PC-3 (cell line): ENCODE data around the gene PARD6A. TPM values are rescaled to one million over a fixed set of nuclear protein-coding genes. Genes with fewer than 3 reads are reported as not detected.

Experiments used
- ATAC-seq: fragments of 200-7000 bp; cut with Tn5 transposase; 2 replicates; pipeline ENCODE4 v1.9.1; 2020; ENCODE audit warnings: mild to moderate bottlenecking, moderate library complexity
- BruUV-seq: library from RNA; stranded (reverse); fragments of 400-500 nt; replicated peaks from 2 replicates; lab custom pipeline; 2021; lab: Mats Ljungman, UMichigan
- CTCF ChIA-PET: fragments of 300-600 bp; sonication (Branson Sonifier 250); formaldehyde crosslinking; loops from one replicate; lab custom pipeline; 2022; ENCODE audit warnings: antibody characterized with exemption; lab: Charles Lee
- POLR2A ChIA-PET: fragments of 300-600 bp; sonication (Branson Sonifier 250); formaldehyde crosslinking; loops from one replicate; lab custom pipeline; 2022; ENCODE audit warnings: antibody characterized with exemption; ENCODE audit not compliant: unreplicated experiment; lab: Charles Lee
- DNase-seq: peaks from one replicate; pipeline ENCODE4 v3.0.0-alpha.2; 2015
- H2AFZ ChIP-seq: fragments of 300-600 bp; sonication (generic); 2 replicates; pipeline ENCODE4 v1.6.0; 2016; ENCODE audit warnings: antibody characterized with exemption, low read length
- H3F3A ChIP-seq: fragments of 300-600 bp; sonication (generic); one replicate; pipeline ENCODE4 v1.6.0; 2017; ENCODE audit warnings: antibody characterized with exemption, low read length, control low read depth, mild to moderate bottlenecking; ENCODE audit not compliant: unreplicated experiment
- H3K27ac ChIP-seq: fragments of 300-600 bp; sonication (generic); 2 replicates; pipeline ENCODE4 v1.5.1; 2016; ENCODE audit warnings: mild to moderate bottlenecking, low read length
- H3K27me3 ChIP-seq: fragments of 300-600 bp; sonication (generic); 2 replicates; pipeline ENCODE4 v1.6.1; 2016; ENCODE audit warnings: low read length, mixed read lengths
- H3K36me3 ChIP-seq: fragments of 300-600 bp; sonication (generic); 2 replicates; pipeline ENCODE4 v1.6.1; 2016; ENCODE audit warnings: low read depth, mixed run types, low read length, mixed read lengths
- H3K4me1 ChIP-seq: fragments of 300-600 bp; sonication (generic); 2 replicates; pipeline ENCODE4 v1.5.1; 2016; ENCODE audit warnings: low read length; ENCODE audit not compliant: insufficient read depth
- H3K4me2 ChIP-seq: fragments of 300-600 bp; sonication (generic); 2 replicates; pipeline ENCODE4 v1.6.0; 2016; ENCODE audit warnings: low read length
- H3K4me3 ChIP-seq: fragments of 300-600 bp; sonication (generic); 2 replicates; pipeline ENCODE4 v1.5.1; 2016; ENCODE audit warnings: mild to moderate bottlenecking, low read length, mixed read lengths
- H3K79me2 ChIP-seq: fragments of 300-600 bp; sonication (generic); 2 replicates; pipeline ENCODE4 v1.6.1; 2017; ENCODE audit warnings: low read length, mixed read lengths
- H3K9ac ChIP-seq: fragments of 300-600 bp; sonication (generic); 2 replicates; pipeline ENCODE4 v1.6.0; 2016; ENCODE audit warnings: mild to moderate bottlenecking, low read length
- H3K9me2 ChIP-seq: fragments of 300-600 bp; sonication (generic); replicated peaks from 2 replicates; pipeline ENCODE4 v1.6.1; 2016; ENCODE audit warnings: mixed run types, low read length, mixed read lengths
- H3K9me3 ChIP-seq: fragments of 300-600 bp; sonication (generic); 2 replicates; pipeline ENCODE4 v1.6.1; 2016; ENCODE audit warnings: low read length, mixed read lengths
- H4K20me1 ChIP-seq: fragments of 300-600 bp; sonication (generic); 2 replicates; pipeline ENCODE4 v1.6.1; 2016; ENCODE audit warnings: low read length, mixed read lengths
- EZH2 ChIP-seq: fragments of 300-600 bp; sonication (generic); IDR thresholded peaks from one replicate; pipeline ENCODE4 v1.6.1; 2017; ENCODE audit warnings: antibody characterized with exemption, mild to moderate bottlenecking, low read length; ENCODE audit not compliant: unreplicated experiment
- EZH2phosphoT487 ChIP-seq: fragments of 300-600 bp; sonication (generic); IDR thresholded peaks from 2 replicates; pipeline ENCODE4 v1.6.1; 2018; ENCODE audit warnings: mild to moderate bottlenecking, antibody characterized with exemption, low read length, borderline replicate concordance
- intact Hi-C: fragments of 100-400 bp; cut with micrococcal nuclease; formaldehyde crosslinking; loops from 2 replicates; pipeline ENCODE4 v1.9.0; 2023
- total RNA-seq: library from RNA; depleted of rRNA; stranded (reverse); fragments of >200 nt; gene quantifications from 2 replicates; pipeline ENCODE4 v1.2.3, GENCODE V29; 2014
- TF ChIP-seq, protein P1 (sequence below): fragments of 300-600 bp; sonication (generic); conservative IDR thresholded peaks from 2 replicates; pipeline ENCODE4 v1.5.1; 2017; ENCODE audit warnings: antibody characterized with exemption, low read depth, mild to moderate bottlenecking, low read length

Gene PARD6A
- total RNA-seq, 1 experiment from 2014 or later = 15.1 TPM

DNA sequence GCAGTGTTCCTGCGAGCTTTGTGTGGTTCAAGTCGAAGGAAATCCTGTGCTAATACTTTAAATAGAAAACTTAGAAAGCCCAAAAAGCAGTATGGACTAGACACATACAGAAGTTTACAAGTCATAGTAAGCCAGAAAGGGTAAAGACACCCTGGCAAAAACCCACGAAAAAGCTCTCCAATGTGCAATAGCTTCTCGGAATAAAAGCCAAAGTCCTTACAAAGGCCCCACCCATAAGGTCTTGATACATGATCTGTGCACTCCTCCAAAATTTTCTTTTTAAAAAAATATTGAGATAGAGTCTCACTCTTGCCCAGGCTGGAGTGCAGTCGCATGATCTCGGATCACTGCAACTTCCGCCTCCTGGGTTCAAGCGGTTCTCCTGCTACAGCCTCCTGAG lies 16.2 kb downstream of the PARD6A start:
- Histone ChIP-seq H3F3A (no peaks in the 10 kb centered on the region), H4K20me1 (no peaks in the 10 kb centered on the region), H3K27ac (peak overlapping the region; percentile 49), H3K9ac (no peak overlapping the region), H2AFZ (no peak overlapping the region), H3K36me3 (no peaks in the 10 kb centered on the region), H3K27me3 (no peaks in the 10 kb centered on the region), H3K4me2 (no peak overlapping the region), H3K9me3 (no peaks in the 10 kb centered on the region), H3K9me2 (no peaks in the 10 kb centered on the region), H3K4me3 (no peak overlapping the region), H3K4me1 (peaks cover 5% of the 10 kb centered on the region), H3K79me2 (no peaks in the 10 kb centered on the region)
- BruUV-seq = no TSS peak
- TF ChIP-seq EZH2 = no peak
- TF ChIP-seq, protein P1, sequence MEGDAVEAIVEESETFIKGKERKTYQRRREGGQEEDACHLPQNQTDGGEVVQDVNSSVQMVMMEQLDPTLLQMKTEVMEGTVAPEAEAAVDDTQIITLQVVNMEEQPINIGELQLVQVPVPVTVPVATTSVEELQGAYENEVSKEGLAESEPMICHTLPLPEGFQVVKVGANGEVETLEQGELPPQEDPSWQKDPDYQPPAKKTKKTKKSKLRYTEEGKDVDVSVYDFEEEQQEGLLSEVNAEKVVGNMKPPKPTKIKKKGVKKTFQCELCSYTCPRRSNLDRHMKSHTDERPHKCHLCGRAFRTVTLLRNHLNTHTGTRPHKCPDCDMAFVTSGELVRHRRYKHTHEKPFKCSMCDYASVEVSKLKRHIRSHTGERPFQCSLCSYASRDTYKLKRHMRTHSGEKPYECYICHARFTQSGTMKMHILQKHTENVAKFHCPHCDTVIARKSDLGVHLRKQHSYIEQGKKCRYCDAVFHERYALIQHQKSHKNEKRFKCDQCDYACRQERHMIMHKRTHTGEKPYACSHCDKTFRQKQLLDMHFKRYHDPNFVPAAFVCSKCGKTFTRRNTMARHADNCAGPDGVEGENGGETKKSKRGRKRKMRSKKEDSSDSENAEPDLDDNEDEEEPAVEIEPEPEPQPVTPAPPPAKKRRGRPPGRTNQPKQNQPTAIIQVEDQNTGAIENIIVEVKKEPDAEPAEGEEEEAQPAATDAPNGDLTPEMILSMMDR = no peak
- no peak for TF ChIP-seq EZH2phosphoT487
- POLR2A ChIA-PET = no interaction called here
- ATAC-seq = no peak
- intact Hi-C loops = no loop called here
- CTCF ChIA-PET = no interaction called here
- no peak for DNase-seq

DNA sequence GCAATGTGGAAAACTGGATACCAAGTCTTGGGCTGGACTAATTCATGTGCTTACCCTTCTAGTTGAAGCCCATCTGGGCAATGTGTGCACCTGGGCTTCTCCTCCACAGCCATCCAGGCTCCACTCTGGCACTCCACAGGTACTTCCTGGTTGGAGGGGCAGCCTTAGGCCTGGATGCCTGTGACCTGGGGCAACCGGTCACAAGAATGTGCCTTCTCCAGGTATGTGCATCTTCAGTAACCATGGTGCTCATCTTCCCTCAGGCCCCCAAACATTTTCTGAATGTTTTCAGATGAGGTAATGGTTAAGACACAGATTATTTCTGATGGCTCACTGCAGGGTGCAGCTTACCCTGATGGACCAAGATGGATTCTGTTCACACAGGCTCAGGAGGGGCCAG lies 17.0 kb downstream of the PARD6A start:
- BruUV-seq = no TSS peak
- H3K79me2 ChIP-seq = no peaks in the 10 kb centered on the region
- ATAC-seq = no peak
- TF ChIP-seq, protein P1 = no peak
- TF ChIP-seq EZH2phosphoT487 (no peak), EZH2 (no peak)
- no peaks in the 10 kb centered on the region for H3F3A ChIP-seq
- ChIA-PET POLR2A (no interaction called here), CTCF (no interaction called here)
- H3K27me3 ChIP-seq = no peaks in the 10 kb centered on the region
- DNase-seq = no peak
- H3K9ac ChIP-seq = no peak overlapping the region
- H3K4me1 ChIP-seq = peaks cover 5% of the 10 kb centered on the region
- H3K4me3 ChIP-seq = no peak overlapping the region
- no peaks in the 10 kb centered on the region for H3K9me2 ChIP-seq
- no peak overlapping the region for H3K27ac ChIP-seq
- no peaks in the 10 kb centered on the region for H4K20me1 ChIP-seq
- no peaks in the 10 kb centered on the region for H3K9me3 ChIP-seq
- intact Hi-C loops = loop anchor here (1.0 kb wide), 1 partner anchor 128 kb away; no protein-coding TSS in a partner anchor
- no peak overlapping the region for H2AFZ ChIP-seq
- no peak overlapping the region for H3K4me2 ChIP-seq
- H3K36me3 ChIP-seq = no peaks in the 10 kb centered on the region; the same call in 1 of the 2 replicates

DNA sequence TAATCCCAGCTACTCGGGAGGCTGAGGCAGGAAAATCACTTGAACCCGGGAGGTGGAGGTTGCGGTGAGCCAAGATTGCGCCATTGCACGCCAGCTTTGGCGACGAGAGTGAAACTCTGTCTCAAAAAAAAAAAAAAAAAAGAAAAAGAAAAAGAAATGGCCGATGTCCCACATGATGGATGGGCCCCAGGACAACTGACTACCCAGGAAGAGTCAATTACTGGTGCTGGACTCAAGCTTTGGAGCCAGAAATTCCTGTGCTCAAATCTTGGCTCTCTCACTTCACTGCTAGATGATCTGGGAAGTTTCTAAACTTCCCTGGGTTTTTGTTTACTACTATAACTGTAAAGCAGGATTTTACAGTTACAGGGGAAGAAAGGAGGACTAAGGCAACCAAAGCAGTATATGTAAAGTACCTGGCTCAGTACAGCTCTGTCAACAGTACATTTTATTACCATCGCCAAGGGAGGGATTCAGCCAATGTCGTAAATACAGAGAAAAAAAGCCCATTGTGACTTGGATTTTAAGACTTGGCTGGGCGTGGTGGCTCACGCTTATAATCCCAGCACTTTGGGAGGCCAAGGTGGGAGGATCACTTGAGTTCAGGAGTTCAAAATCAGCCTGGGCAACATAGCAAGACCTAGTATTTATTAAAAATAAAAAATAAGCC lies 17.7 kb downstream of the PARD6A start:
- peaks cover 5% of the 10 kb centered on the region for H3K4me1 ChIP-seq
- ATAC-seq (peak; percentile 68), DNase-seq (no peak)
- no peak overlapping the region for H3K9ac ChIP-seq
- no peaks in the 10 kb centered on the region; the same call in 1 of the 2 replicates for H3K36me3 ChIP-seq
- intact Hi-C loops = loop anchor here (1.0 kb wide), 1 partner anchor 127 kb away; no protein-coding TSS in a partner anchor
- no peak overlapping the region for H3K4me3 ChIP-seq
- H3K27ac ChIP-seq = 0 out of 2 replicates have a peak overlapping the region, but pooled peaks have one; percentile 12
- H2AFZ ChIP-seq = no peak overlapping the region
- no peaks in the 10 kb centered on the region for H3F3A ChIP-seq
- ChIA-PET CTCF (interaction anchor here (0.5 to 0.6 kb wide), 2 partner anchors 131 to 165 kb away, joined by 3 to 4 read pairs; no protein-coding TSS in a partner anchor), POLR2A (no interaction called here)
- no peaks in the 10 kb centered on the region for H3K9me2 ChIP-seq
- H3K27me3 ChIP-seq = no peaks in the 10 kb centered on the region
- H3K4me2 ChIP-seq = no peak overlapping the region
- H4K20me1 ChIP-seq = no peaks in the 10 kb centered on the region
- H3K9me3 ChIP-seq = no peaks in the 10 kb centered on the region
- TF ChIP-seq EZH2phosphoT487 (no peak), EZH2 (no peak)
- TF ChIP-seq, protein P1 = no peak
- BruUV-seq = no TSS peak
- no peaks in the 10 kb centered on the region for H3K79me2 ChIP-seq
